OCI-LY3 (cell line): ENCODE measurements around the gene CD109.

Experiments
- EZH2phosphoT487 ChIP-seq: fragments of 200-600 bp; shearing (Covaris generic); IDR thresholded peaks from 2 replicates; pipeline ENCODE4 v1.6.1; 2018; ENCODE audit warnings: antibody characterized with exemption, mixed run types, low read depth
- TF ChIP-seq, protein P1 (sequence below): fragments of 200-600, 300-600 bp; sonication (generic); IDR thresholded peaks from 2 replicates; pipeline ENCODE4 v1.5.1; 2014; ENCODE audit warnings: antibody characterized with exemption, low read length, low read depth

GRCh38 chr6:73873081-73873480, 177.1 kb downstream of the CD109 start:
- TF ChIP-seq, protein P1, sequence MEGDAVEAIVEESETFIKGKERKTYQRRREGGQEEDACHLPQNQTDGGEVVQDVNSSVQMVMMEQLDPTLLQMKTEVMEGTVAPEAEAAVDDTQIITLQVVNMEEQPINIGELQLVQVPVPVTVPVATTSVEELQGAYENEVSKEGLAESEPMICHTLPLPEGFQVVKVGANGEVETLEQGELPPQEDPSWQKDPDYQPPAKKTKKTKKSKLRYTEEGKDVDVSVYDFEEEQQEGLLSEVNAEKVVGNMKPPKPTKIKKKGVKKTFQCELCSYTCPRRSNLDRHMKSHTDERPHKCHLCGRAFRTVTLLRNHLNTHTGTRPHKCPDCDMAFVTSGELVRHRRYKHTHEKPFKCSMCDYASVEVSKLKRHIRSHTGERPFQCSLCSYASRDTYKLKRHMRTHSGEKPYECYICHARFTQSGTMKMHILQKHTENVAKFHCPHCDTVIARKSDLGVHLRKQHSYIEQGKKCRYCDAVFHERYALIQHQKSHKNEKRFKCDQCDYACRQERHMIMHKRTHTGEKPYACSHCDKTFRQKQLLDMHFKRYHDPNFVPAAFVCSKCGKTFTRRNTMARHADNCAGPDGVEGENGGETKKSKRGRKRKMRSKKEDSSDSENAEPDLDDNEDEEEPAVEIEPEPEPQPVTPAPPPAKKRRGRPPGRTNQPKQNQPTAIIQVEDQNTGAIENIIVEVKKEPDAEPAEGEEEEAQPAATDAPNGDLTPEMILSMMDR: no peak
- TF ChIP-seq EZH2phosphoT487: no peak
